ENCODE results near the gene PSMB5.

DNA sequence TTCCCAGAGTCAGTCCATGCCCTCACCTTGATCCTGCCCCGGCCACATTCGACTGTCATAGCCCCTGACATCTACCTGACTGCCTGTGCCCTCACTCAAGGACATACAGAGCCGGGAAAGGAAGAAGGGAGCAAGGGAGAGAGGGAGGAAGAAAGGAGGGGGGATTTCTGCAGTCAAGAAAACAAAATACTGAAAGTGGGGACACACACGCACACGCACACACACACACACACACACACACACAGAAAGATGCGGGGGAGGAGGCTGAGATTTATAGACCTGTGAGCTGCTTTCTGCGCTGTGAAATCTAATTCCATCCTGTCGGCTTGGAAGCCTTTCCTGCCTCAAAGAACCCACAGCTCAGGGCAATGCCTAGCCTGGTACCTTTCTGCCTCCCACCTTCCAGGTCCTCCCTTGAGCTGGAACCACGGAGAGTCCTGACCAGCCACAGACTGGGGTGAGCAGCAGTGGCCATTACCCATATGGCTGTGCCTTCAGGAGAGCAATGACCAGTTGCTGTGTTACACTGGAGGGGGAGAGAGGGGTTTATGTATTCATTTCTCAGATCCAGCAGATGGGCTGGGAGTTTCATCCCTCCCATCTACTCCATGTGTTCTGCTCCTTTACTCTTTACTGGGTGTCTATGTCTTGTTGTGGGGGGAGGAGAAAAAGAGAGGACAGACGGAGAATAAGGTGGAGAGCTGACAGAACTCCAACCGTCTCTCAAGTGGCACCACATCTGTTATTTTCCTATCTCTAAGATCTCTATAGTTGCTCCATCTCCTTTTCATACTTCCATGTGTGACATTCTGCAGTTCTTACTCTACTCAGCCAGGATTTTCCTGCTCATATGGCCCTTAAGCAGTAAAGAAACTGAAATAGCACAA lies 37.7 kb downstream of the PSMB5 start:
- TF ChIP-seq, protein P1, sequence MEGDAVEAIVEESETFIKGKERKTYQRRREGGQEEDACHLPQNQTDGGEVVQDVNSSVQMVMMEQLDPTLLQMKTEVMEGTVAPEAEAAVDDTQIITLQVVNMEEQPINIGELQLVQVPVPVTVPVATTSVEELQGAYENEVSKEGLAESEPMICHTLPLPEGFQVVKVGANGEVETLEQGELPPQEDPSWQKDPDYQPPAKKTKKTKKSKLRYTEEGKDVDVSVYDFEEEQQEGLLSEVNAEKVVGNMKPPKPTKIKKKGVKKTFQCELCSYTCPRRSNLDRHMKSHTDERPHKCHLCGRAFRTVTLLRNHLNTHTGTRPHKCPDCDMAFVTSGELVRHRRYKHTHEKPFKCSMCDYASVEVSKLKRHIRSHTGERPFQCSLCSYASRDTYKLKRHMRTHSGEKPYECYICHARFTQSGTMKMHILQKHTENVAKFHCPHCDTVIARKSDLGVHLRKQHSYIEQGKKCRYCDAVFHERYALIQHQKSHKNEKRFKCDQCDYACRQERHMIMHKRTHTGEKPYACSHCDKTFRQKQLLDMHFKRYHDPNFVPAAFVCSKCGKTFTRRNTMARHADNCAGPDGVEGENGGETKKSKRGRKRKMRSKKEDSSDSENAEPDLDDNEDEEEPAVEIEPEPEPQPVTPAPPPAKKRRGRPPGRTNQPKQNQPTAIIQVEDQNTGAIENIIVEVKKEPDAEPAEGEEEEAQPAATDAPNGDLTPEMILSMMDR (IDR thresholded peaks at IDR 0.05; ENCODE audit: poor library complexity): no peak
- no peak for TF ChIP-seq EZH2 (IDR thresholded peaks at IDR 0.05; ENCODE audit: borderline replicate concordance)

Measured in hepatocyte (in vitro differentiated cells).